ENCODE measurements around the gene SDC1.
A peak's percentile ranks its signal among the peaks of the same experiment; 100 is the strongest.

The SDC1 gene

DNA sequence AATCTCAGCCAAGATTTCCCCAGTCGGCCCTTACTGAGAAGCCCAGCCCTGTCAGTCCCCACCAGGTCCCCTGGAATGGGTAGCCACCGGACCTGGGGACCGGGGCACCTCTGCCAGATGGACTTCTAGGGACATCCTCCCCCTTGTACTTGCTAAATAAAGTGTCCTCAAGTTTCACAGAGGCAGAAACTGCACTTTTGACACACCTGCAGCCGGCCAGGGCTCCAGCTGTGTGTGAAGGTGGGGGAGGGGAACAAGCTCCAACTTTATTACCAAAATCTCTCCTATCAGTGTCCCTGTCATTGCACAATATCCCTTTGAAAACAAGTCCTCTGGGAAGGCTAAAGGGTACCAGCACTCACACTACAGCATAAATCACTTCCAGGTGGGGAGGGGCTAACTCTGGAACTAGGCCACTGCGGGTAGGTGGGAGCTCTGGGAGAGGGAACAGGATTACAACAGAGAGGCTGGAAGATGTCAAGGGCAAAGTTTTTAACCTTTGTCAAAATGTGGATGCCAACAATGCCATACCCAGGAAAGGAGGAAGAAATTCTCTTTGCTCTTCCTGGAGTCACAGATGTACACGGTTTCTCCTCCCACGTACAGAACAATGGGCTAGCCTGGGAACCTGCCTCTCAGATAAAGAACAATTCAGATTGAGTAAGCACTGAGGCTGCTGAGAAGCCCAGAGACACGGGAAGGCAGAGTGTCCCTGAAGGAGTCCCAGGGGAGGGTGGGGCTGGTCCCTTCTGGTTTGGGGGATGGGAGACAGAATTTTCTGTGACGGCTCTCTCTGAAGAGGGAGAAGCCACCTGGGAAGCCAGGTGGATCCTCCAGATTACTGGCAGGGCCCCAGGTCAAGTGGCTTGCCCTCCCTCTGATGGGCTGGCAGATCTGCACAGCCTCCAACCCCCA is 11.0 kb downstream of the SDC1 start:
- peak; percentile 97 to 99 for DNase-seq

GRCh38 chr2:20212871-20213503 is 11.9 kb downstream of the SDC1 start:
- DNase-seq: no peak

DNA sequence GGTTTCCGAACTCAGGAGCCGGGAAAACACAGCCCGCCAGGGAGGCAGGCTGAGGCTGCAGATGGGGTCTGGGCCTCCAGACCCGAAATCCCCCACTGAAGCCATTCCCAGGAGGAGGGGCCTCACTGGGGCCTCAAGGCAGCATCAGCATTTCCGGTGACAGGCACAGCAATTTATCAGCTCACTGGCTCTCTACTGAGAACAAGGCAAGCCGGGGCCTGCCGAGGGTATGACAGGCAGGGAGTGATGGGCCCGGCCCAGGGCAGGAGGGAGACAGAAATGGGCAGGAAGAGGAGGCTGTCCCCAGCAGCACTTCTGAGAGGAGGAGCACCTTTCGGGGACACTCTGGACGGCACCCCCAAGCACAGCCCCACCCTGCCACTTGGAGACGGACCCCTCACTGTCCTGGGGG is 12.5 kb downstream of the SDC1 start:
- peak; percentile 23 to 42 for DNase-seq

GRCh38 chr2:20211860-20212458 is 13.0 kb downstream of the SDC1 start:
- no peak for DNase-seq

DNA sequence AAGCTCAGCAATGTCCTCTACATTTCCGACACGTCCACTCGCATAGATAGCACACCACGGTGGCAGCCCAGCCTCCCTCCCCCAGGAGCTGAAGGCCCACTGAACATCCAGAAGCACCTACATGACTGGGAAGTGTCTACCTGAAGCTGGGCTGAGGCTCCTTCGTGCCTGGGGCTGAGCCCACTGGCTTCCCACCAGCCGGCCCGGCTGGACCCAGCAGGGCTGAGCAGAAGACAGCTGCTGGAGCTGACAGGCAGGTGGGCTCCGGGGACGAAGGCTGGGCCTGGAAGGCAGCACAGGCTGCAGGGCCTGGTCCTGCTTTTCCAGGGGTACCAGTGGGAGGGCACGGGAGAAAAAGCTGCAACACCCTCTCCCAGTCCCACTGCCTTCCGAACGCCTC is 13.5 kb downstream of the SDC1 start:
- no peak for DNase-seq

DNA sequence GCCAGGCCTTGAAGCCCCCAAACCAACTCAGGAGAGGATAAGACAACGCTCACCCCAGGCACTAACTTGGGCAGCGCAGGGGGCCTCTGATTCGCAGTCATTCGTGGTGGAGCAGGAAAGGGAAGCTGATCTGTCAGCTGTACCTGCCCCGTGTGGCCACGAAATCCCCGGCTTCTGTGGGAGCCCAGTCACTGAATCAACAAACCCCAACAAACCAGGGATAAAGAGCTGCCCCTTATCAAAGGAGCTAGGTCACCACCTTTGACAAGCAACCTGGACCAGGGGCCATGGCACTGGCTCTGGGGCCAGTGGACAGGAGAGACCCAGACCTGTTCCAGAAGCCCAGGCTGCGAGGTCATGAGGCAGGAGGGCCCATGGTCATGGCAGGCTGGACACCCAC is 14.5 kb downstream of the SDC1 start:
- no peak for DNase-seq

DNA sequence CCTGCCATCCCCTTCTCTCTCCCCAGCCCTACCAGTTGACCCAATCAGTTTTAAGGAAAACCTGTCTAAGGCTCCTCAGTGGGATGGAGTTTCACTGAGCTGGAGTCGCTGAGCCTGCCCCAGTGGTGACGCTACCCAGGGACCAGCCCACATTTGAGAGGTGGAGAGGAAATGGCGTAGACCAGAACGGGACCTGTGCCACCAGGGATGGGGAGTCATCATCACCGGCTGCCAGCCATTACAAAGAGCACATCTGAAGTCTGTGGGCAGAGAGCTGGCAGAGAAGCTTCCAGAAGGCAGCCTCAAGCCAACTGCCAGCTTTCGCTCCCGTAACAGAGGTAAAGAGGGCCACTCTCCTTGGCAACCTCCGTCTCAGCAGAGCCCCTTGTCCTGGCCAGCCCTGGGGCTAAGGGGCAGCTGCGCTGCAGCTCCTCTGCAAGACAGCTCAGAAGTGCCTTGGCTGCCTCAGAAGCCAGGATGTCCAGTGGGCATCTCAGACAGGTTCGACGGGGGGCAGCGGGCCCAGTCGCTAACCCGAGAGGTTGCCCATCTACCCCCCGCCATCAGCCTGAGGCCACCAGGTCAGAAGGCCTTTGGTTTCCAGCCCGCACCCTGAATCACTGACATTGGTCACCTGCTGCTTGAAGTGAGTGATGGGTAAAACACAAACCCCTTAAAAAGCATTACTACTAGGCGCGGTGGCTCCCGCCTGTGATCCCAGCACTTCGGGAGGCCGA is 15.4 kb downstream of the SDC1 start:
- no peak for DNase-seq

DNA sequence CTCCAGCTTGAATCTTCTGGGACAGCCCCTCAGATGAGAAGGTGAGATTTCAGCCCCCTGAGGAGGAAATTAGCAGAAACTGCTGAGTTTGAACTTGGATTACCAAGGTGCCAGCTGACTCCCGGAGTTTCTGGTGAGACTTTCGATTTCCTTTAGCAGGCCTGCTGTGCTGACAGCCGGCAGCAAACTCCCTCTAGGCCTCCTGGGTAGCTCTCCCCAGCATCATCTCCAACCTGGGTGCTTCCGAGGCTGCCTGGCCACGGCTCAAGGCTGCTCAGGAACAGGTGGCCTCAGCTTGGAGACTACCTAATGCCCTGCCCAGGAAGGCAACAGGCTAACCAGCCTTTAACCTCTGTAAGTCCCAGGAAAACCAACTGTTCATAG is 16.5 kb downstream of the SDC1 start:
- no peak for DNase-seq

- no peak for DNase-seq
Observed at GRCh38 chr2:20207051-20207450, 17.9 kb downstream of the SDC1 start.

GRCh38 chr2:20205915-20206524 is 18.9 kb downstream of the SDC1 start:
- DNase-seq: no peak

DNA sequence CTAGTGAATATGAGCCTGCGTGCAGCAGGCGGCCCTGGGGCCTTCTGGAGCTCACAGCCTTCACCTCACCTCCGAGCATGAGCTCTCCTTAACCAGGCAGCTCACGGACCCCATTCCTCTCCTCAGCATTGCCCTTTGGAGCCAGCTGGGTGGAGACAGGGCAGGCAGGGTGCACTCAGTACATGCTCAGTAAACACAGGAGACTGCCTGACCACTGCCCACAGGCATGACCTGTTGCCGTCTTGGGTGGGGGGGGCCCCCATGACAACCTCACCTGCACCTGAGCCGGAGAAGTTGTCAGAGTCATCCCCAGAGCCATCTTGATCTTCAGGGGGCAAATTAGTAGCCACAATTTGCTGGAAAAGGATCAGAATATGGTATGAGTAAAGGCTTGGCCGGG is 19.9 kb downstream of the SDC1 start:
- no peak for DNase-seq

DNA sequence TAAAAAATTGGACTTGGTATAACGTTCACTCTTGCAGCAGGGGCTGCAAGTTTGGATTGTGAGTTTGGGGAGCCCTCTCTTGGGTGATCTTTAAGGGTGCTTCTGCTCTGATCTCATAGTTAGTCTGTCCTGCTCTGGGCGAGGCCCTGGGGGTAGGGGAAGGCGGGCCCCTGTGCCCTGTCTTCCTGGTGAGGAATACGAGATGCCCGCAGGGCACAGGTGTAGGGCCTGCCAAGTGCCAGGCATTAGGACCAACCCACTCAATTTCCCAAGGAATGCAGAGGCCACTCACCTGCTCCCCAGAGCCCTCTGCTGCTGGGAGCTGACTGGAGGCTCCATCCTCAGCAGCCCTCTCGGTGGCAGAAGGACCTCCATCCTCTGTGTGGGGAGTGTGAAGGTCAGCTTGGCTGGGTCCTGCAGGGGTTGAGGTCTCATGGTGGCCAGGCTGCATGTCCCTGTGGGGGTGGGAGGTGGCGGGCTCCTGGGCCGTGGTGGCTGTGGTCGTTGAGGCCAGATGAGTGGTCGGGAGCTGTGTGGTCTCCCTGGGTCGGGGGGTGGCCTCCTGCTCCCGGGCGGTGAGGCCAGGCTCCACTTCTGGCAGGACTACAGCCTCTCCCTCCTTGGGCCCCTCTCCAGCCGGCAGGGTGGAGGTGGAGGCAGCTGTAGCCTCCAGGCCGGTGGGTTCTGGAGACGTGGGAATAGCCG is 21.3 kb downstream of the SDC1 start:
- no peak for DNase-seq

DNA sequence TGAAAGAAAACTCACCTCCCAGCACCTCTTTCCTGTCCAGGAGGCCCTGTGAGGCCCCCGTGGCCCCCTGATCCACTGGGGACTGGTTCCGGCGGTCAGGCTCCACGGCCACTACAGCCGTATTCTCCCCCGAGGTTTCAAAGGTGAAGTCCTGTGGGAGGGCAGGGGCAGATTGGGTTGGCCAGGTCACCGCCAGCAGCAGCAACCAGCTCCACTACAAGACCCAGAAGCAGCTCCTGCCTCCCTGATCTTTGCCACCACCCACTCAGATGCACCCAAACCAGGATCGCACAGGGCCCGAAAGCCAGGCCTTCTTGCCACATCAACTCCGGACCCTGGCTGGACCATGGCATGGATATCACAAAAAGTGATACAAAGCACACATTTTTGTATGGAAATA is 21.9 kb downstream of the SDC1 start:
- no peak for DNase-seq

DNA sequence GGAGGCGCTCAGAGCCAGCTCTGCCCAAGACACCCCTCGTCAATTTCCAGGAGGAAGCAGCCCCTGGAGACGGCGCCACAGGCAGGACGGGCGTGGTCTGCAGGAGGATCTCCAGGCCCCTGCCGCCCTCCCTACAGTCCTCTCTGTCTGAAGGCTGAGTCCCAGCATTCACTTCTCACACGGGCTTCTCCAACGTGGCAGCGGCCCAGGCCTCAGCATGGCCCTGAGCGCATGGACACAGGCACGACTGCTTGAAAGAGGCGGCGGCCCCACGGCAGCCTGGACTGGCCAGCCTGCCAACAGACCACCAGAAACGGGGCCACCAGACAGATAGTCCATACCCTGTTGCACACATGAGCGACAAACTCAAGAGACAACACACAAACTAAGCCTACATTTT is 23.3 kb downstream of the SDC1 start:
- no peak for DNase-seq

GRCh38 chr2:20200697-20201555 is 24.0 kb downstream of the SDC1 start:
- no peak for DNase-seq

GRCh38 chr2:20199633-20200270 is 25.2 kb downstream of the SDC1 start:
- no peak for DNase-seq

DNA sequence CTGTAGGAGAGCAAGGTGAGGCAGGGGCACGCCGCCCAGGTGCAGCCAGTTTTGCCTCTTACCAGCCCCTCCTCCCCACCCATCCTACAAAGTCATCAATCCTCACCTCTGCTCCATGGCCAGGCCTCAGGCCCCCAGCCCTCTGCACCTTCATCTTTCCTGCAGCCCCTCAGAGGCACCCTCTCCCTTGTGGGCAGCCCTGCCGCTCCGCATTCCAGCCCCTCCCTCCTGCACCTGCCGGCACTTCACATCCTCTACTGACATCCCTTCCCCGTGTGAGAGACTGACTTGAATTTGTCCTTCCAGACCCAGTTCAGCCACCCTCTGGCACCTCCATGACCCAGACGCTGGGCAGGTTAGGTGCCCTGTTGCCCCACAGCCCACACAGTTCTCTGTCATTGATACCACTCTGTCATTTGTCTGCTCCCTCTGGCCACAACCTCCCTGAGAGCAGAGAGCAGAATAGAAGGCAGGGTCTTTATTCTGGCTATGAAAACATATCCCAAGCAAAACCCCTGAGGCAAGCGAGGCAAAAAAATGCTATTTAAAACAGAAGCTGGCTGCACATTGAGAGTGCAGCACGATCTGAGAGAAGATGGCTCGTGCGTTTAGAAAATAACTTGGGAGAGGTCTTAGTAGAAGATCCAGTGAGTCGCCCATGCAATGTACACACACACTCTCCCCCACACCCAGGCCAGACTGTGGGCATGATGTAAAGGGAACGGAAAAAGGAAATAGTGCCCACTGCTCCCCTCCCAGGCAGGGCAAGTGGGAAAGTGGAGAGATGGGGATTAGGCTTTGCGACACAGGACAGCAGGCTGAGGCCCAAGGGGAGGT is 25.9 kb downstream of the SDC1 start:
- DNase-seq: peak; percentile 55 to 59

DNA sequence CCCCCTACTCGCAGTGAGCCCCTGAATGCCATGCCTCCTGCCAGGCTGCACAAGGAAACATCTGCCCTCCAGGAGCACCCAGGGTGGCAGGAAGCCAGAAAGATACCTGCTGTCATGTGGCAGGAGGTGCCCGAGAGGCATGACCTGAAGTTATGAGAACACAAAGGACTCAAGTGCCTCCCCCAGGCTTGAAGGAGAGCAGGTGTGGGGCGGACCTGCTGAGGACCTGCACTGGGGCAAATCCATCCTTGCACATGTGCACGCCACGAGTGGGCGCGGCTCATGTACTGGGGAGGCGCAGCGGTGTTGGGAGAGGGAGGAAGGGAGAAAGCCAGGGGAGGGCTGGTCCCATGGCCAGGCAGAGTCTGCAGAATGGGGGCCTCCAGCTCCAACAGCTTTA is 26.9 kb downstream of the SDC1 start:
- DNase-seq: peak; percentile 57 to 95

GRCh38 chr2:20197192-20197591 is 27.7 kb downstream of the SDC1 start:
- DNase-seq: no peak

All from NCI-H187 (cell line).